ENCODE data around the gene WNT5B. TPM values are rescaled to one million over a fixed set of nuclear protein-coding genes. Genes with fewer than 3 reads are reported as not detected.

WNT5B gene
- total RNA-seq, 2 donors from 2014 or later, result 0.22 to 0.51 TPM

- Mint-ChIP-seq H3K4me1 (ENCODE audit: low read depth) (no peaks in the 10 kb centered on the region), H3K36me3 (ENCODE audit: insufficient read depth in 2 of 2) (no peaks in the 10 kb centered on the region), H3K4me3 (no peak overlapping the region), H3K9me3 (no peaks in the 10 kb centered on the region), H3K27me3 (ENCODE audit: low read depth) (no peaks in the 10 kb centered on the region), H3K27ac (no peak overlapping the region)
- no peak for DNase-seq
- no peak for ATAC-seq (replicated peaks in 1 of 2)
These were observed 27.9 kb downstream of the WNT5B start for GRCh38 chr12:1656902-1657301.

- Mint-ChIP-seq H3K9me3 (no peaks in the 10 kb centered on the region), H3K27ac (no peak overlapping the region), H3K27me3 (ENCODE audit: low read depth) (no peaks in the 10 kb centered on the region), H3K4me3 (no peak overlapping the region), H3K4me1 (ENCODE audit: low read depth) (no peaks in the 10 kb centered on the region), H3K36me3 (ENCODE audit: insufficient read depth in 2 of 2) (no peaks in the 10 kb centered on the region)
- ATAC-seq (replicated peaks in 1 of 2) (no peak), DNase-seq (no peak)
These were observed 28.7 kb downstream of the WNT5B start for GRCh38 chr12:1657688-1658087.

GRCh38 chr12:1660304-1661187 lies 31.5 kb downstream of the WNT5B start:
- peak overlapping the region; percentile 7 to 12 for H3K4me3 Mint-ChIP-seq
- H3K27me3 Mint-ChIP-seq (ENCODE audit: low read depth), result no peaks in the 10 kb centered on the region
- peaks cover 0 to 2% of the 10 kb centered on the region in 2 donors for H3K36me3 Mint-ChIP-seq (ENCODE audit: insufficient read depth in 2 of 2)
- peaks cover 13% of the 10 kb centered on the region for H3K4me1 Mint-ChIP-seq (ENCODE audit: low read depth)
- peaks cover 0 to 1% of the 10 kb centered on the region in 2 donors for H3K9me3 Mint-ChIP-seq
- DNase-seq (peak; percentile 35), ATAC-seq (replicated peaks in 1 of 2) (peak; percentile 20)
- peak overlapping the region; percentile 9 for H3K27ac Mint-ChIP-seq

GRCh38 chr12:1661553-1662335 lies 32.7 kb downstream of the WNT5B start:
- Mint-ChIP-seq H3K27me3 (ENCODE audit: low read depth) (no peaks in the 10 kb centered on the region), H3K27ac (peak overlapping the region; percentile 87), H3K9me3 (peaks cover 0 to 1% of the 10 kb centered on the region in 2 donors), H3K36me3 (ENCODE audit: insufficient read depth in 2 of 2) (peaks cover 0 to 2% of the 10 kb centered on the region in 2 donors), H3K4me1 (ENCODE audit: low read depth) (peaks cover 19% of the 10 kb centered on the region), H3K4me3 (peak overlapping the region; percentile 83 to 85)
- DNase-seq (peak; percentile 87 to 88), ATAC-seq (replicated peaks in 1 of 2) (peak; percentile 92 to 97)

GRCh38 chr12:1662761-1663439 lies 33.9 kb downstream of the WNT5B start:
- Mint-ChIP-seq H3K4me3 (peak overlapping the region; percentile 78 to 85), H3K36me3 (ENCODE audit: insufficient read depth in 2 of 2) (peaks cover 0 to 2% of the 10 kb centered on the region in 2 donors), H3K9me3 (peaks cover 0 to 1% of the 10 kb centered on the region in 2 donors), H3K27me3 (ENCODE audit: low read depth) (no peaks in the 10 kb centered on the region), H3K27ac (peak overlapping the region; percentile 79), H3K4me1 (ENCODE audit: low read depth) (peaks cover 25% of the 10 kb centered on the region)
- ATAC-seq (replicated peaks in 1 of 2) (no peak), DNase-seq (peak in 1 of 2 donors; percentile 34)

- peaks cover 0 to 1% of the 10 kb centered on the region in 2 donors for H3K9me3 Mint-ChIP-seq
- ATAC-seq (replicated peaks in 1 of 2), result no peak
- no peaks in the 10 kb centered on the region for H3K27me3 Mint-ChIP-seq (ENCODE audit: low read depth)
- peak overlapping the region; percentile 2 to 85 for H3K4me3 Mint-ChIP-seq
- peak overlapping the region; percentile 58 for H3K27ac Mint-ChIP-seq
- DNase-seq, result no peak
- H3K4me1 Mint-ChIP-seq (ENCODE audit: low read depth), result peaks cover 27% of the 10 kb centered on the region
- H3K36me3 Mint-ChIP-seq (ENCODE audit: insufficient read depth in 2 of 2), result peaks cover 0 to 2% of the 10 kb centered on the region in 2 donors
These were observed 34.6 kb downstream of the WNT5B start for GRCh38 chr12:1663440-1664132.

- H3K9me3 Mint-ChIP-seq, result peaks cover 0 to 1% of the 10 kb centered on the region in 2 donors
- no peak overlapping the region for H3K27ac Mint-ChIP-seq
- peaks cover 32% of the 10 kb centered on the region for H3K4me1 Mint-ChIP-seq (ENCODE audit: low read depth)
- ATAC-seq (replicated peaks in 1 of 2) (no peak), DNase-seq (no peak)
- H3K4me3 Mint-ChIP-seq, result no peak overlapping the region
- peaks cover 0 to 2% of the 10 kb centered on the region in 2 donors for H3K36me3 Mint-ChIP-seq (ENCODE audit: insufficient read depth in 2 of 2)
- no peaks in the 10 kb centered on the region for H3K27me3 Mint-ChIP-seq (ENCODE audit: low read depth)
These were observed 36.3 kb downstream of the WNT5B start for GRCh38 chr12:1665366-1665765.

GRCh38 chr12:1666215-1666614 lies 37.2 kb downstream of the WNT5B start:
- no peak overlapping the region for H3K27ac Mint-ChIP-seq
- peaks cover 32% of the 10 kb centered on the region for H3K4me1 Mint-ChIP-seq (ENCODE audit: low read depth)
- no peak for ATAC-seq (replicated peaks in 1 of 2)
- no peak for DNase-seq
- H3K9me3 Mint-ChIP-seq, result peaks cover 0 to 1% of the 10 kb centered on the region in 2 donors
- H3K36me3 Mint-ChIP-seq (ENCODE audit: insufficient read depth in 2 of 2), result peaks cover 0 to 2% of the 10 kb centered on the region in 2 donors
- H3K4me3 Mint-ChIP-seq, result no peak overlapping the region
- H3K27me3 Mint-ChIP-seq (ENCODE audit: low read depth), result no peaks in the 10 kb centered on the region

GRCh38 chr12:1666685-1667162 lies 37.7 kb downstream of the WNT5B start:
- peaks cover 0 to 1% of the 10 kb centered on the region in 2 donors for H3K9me3 Mint-ChIP-seq
- no peaks in the 10 kb centered on the region for H3K27me3 Mint-ChIP-seq (ENCODE audit: low read depth)
- H3K36me3 Mint-ChIP-seq (ENCODE audit: insufficient read depth in 2 of 2), result peaks cover 0 to 2% of the 10 kb centered on the region in 2 donors
- ATAC-seq (replicated peaks in 1 of 2), result no peak
- peak overlapping the region in 1 of 2 donors; percentile 42 for H3K4me3 Mint-ChIP-seq
- no peak for DNase-seq
- peaks cover 32% of the 10 kb centered on the region for H3K4me1 Mint-ChIP-seq (ENCODE audit: low read depth)
- H3K27ac Mint-ChIP-seq, result peak overlapping the region; percentile 13

- Mint-ChIP-seq H3K9me3 (no peaks in the 10 kb centered on the region), H3K27ac (peak overlapping the region; percentile 43), H3K4me1 (ENCODE audit: low read depth) (peaks cover 25% of the 10 kb centered on the region), H3K27me3 (ENCODE audit: low read depth) (no peaks in the 10 kb centered on the region), H3K4me3 (peak overlapping the region; percentile 8 to 28), H3K36me3 (ENCODE audit: insufficient read depth in 2 of 2) (no peaks in the 10 kb centered on the region)
- ATAC-seq (replicated peaks in 1 of 2) (no peak), DNase-seq (no peak)
These were observed 40.0 kb downstream of the WNT5B start for GRCh38 chr12:1668833-1669543.

- Mint-ChIP-seq H3K36me3 (ENCODE audit: insufficient read depth in 2 of 2) (no peaks in the 10 kb centered on the region), H3K27ac (no peak overlapping the region), H3K4me1 (ENCODE audit: low read depth) (peaks cover 18% of the 10 kb centered on the region), H3K4me3 (no peak overlapping the region), H3K9me3 (no peaks in the 10 kb centered on the region), H3K27me3 (ENCODE audit: low read depth) (no peaks in the 10 kb centered on the region)
- DNase-seq (no peak), ATAC-seq (replicated peaks in 1 of 2) (no peak)
These were observed 41.6 kb downstream of the WNT5B start for GRCh38 chr12:1670358-1671268.

Measured in activated T-cell treated with anti-CD3 and anti-CD28 coated beads, Interleukin-2, amount 50 U/mL, for 72 hours (primary cell).